Epithelial cell of proximal tubule (primary cell): ENCODE measurements around the gene VOPP1. TPM values are rescaled to one million over a fixed set of nuclear protein-coding genes. Genes with fewer than 3 reads are reported as not detected.

Experiments
- DNase-seq: peaks from one replicate; pipeline ENCODE4 v3.0.0-alpha.2; 2011; ENCODE audit warnings: low read depth
- H3K4me3 ChIP-seq: 2 replicates; pipeline ENCODE4 v1.5.1; 2011; ENCODE audit warnings: low read depth, mild to moderate bottlenecking, low read length
- CTCF ChIP-seq: conservative IDR thresholded peaks from 2 replicates; pipeline ENCODE4 v1.5.1; 2012; ENCODE audit warnings: low read depth, mild to moderate bottlenecking, low read length
- total RNA-seq: library from RNA; depleted of rRNA; stranded (reverse); fragments of >200 nt; gene quantifications from 2 replicates; pipeline ENCODE4 v1.2.3, GENCODE V29; 2015

The VOPP1 gene
- total RNA-seq, 1 donor from 2014 or later = 98.3 TPM

- no peak for DNase-seq
- TF ChIP-seq CTCF = no peak
- H3K4me3 ChIP-seq = no peak overlapping the region
These were observed 139.8 kb downstream of the VOPP1 start for GRCh38 chr7:55432506-55432905.

- DNase-seq = no peak
- TF ChIP-seq CTCF = no peak
- no peak overlapping the region for H3K4me3 ChIP-seq
These were observed 140.4 kb downstream of the VOPP1 start for GRCh38 chr7:55431898-55432297.

GRCh38 chr7:55429835-55430499 lies 142.3 kb downstream of the VOPP1 start:
- no peak for TF ChIP-seq CTCF
- no peak for DNase-seq
- H3K4me3 ChIP-seq = no peak overlapping the region

GRCh38 chr7:55427800-55428199 lies 144.5 kb downstream of the VOPP1 start:
- no peak for DNase-seq
- H3K4me3 ChIP-seq = no peak overlapping the region
- no peak for TF ChIP-seq CTCF

GRCh38 chr7:55427342-55427741 lies 145.0 kb downstream of the VOPP1 start:
- no peak for DNase-seq
- H3K4me3 ChIP-seq = no peak overlapping the region
- no peak for TF ChIP-seq CTCF

GRCh38 chr7:55426676-55427075 lies 145.6 kb downstream of the VOPP1 start:
- TF ChIP-seq CTCF = no peak
- H3K4me3 ChIP-seq = no peak overlapping the region
- DNase-seq = no peak

- H3K4me3 ChIP-seq = no peak overlapping the region
- no peak for DNase-seq
- no peak for TF ChIP-seq CTCF
These were observed 147.1 kb downstream of the VOPP1 start for GRCh38 chr7:55425141-55425752.
